Ammon's horn (tissue), 1 donor: ENCODE data around the gene CLSTN1.
"Not testable (repeated sequence)": the region's sequence is repeated elsewhere in the genome, so short reads cannot be mapped to it uniquely, and the experiment has no call there.

ENCODE experiments used
- DNase-seq: peaks from one replicate; pipeline ENCODE4 v3.0.0-alpha.2; 2016; ENCODE audit warnings: low spot score

The CLSTN1 gene

GRCh38 chr1:9714257-9714718 is 109.5 kb downstream of the CLSTN1 start:
- no peak for DNase-seq

GRCh38 chr1:9712767-9713166 is 111.0 kb downstream of the CLSTN1 start:
- DNase-seq, result not testable (repeated sequence)

GRCh38 chr1:9711466-9712020 is 112.2 kb downstream of the CLSTN1 start:
- DNase-seq, result no peak

- DNase-seq, result no peak
Measured at GRCh38 chr1:9710037-9710436, 113.7 kb downstream of the CLSTN1 start.

GRCh38 chr1:9706178-9706577 is 117.6 kb downstream of the CLSTN1 start:
- no peak for DNase-seq

- no peak for DNase-seq
Measured at GRCh38 chr1:9705337-9706093, 118.2 kb downstream of the CLSTN1 start.

GRCh38 chr1:9703681-9704080 is 120.1 kb downstream of the CLSTN1 start:
- DNase-seq, result no peak

- no peak for DNase-seq
Measured at GRCh38 chr1:9703165-9703509, 120.6 kb downstream of the CLSTN1 start.

- no peak for DNase-seq
Measured at GRCh38 chr1:9701665-9702064, 122.1 kb downstream of the CLSTN1 start.

GRCh38 chr1:9700340-9700739 is 123.4 kb downstream of the CLSTN1 start:
- no peak for DNase-seq

- no peak for DNase-seq
Measured at GRCh38 chr1:9699361-9699760, 124.4 kb downstream of the CLSTN1 start.

GRCh38 chr1:9696793-9697192 is 127.0 kb downstream of the CLSTN1 start:
- no peak for DNase-seq

GRCh38 chr1:9691691-9692090 is 132.1 kb downstream of the CLSTN1 start:
- DNase-seq, result no peak

- DNase-seq, result peak; percentile 31
Measured at GRCh38 chr1:9691108-9691445, 132.7 kb downstream of the CLSTN1 start.

- no peak for DNase-seq
Measured at GRCh38 chr1:9690440-9691107, 133.2 kb downstream of the CLSTN1 start.

- DNase-seq, result no peak
Measured at GRCh38 chr1:9689971-9690381, 133.8 kb downstream of the CLSTN1 start.

- DNase-seq, result peak; percentile 65
Measured at GRCh38 chr1:9689011-9689706, 134.6 kb downstream of the CLSTN1 start.

- no peak for DNase-seq
Measured at GRCh38 chr1:9688599-9688998, 135.2 kb downstream of the CLSTN1 start.

GRCh38 chr1:9687874-9688582 is 135.7 kb downstream of the CLSTN1 start:
- no peak for DNase-seq

- DNase-seq, result no peak
Measured at GRCh38 chr1:9687120-9687873, 136.5 kb downstream of the CLSTN1 start.

GRCh38 chr1:9684801-9685200 is 139.0 kb downstream of the CLSTN1 start:
- DNase-seq, result no peak
